ENCODE results near the gene MANEAL. TPM values are rescaled to one million over a fixed set of nuclear protein-coding genes. Genes with fewer than 3 reads are reported as not detected.

MANEAL gene, protein sequence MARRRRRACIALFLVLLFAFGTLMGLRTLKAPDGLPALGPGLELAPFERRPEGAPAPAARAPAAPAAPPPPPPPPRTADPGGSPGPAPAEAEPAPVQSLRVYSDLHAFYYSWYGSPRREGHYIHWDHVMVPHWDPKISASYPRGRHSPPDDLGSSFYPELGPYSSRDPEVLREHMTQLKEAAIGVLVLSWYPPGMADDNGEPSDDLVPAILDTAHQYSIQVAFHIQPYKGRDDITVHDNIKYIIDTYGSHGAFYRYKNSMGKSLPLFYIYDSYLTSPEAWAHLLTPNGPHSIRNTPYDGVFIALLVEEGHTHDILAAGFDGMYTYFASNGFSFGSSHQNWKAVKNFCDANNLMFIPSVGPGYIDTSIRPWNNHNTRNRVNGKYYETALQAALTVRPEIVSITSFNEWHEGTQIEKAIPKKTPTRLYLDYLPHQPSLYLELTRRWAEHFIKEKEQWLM
- total RNA-seq, result 1 to 10 TPM; 7.0 to 7.6 TPM
- long read RNA-seq, transcript MANEAL-202 (4 exons, 2,685 nt), result major isoform, 6 of 9 reads
- long read RNA-seq, partial matches to known transcripts, result 3 of 9 reads
- long read RNA-seq, other reads (novel, unspliced or antisense), result 0 of 9 reads

DNA sequence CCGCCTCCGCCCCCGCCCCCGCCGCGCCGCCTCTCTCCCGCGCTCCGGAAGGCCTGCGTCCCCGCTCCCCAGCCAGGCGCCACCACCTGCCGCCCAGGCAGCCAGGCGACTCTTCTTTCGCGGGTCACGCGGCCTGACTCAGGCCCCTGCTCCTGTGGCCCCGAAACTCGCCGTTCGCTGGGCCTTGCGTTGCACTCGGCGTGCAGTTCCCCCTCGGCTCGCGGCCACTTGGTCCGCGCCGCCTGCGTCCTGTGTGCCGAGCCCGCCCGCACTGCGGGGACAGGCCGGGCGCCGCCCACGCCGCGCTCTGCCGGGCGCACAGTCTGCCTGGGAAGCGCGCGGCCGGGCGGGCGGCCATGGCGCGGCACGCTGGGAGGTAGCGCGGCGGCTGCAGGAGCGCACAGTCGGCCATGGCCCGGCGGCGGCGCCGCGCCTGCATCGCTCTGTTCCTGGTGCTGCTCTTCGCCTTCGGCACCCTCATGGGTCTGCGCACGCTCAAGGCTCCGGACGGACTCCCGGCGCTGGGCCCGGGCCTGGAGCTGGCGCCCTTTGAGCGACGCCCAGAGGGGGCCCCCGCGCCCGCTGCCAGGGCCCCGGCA, at the start of gene MANEAL:
Gene MANEAL (plus strand): TSS at position 75 of the 599 bp plus-strand sequence. CDS start 336 bp downstream, at position 411.
- peak; percentile 34 to 63 for DNase-seq
- intact Hi-C loops (cut with DNase I, micrococcal nuclease), result no loop called here
- peak; percentile 92 for ATAC-seq

DNA sequence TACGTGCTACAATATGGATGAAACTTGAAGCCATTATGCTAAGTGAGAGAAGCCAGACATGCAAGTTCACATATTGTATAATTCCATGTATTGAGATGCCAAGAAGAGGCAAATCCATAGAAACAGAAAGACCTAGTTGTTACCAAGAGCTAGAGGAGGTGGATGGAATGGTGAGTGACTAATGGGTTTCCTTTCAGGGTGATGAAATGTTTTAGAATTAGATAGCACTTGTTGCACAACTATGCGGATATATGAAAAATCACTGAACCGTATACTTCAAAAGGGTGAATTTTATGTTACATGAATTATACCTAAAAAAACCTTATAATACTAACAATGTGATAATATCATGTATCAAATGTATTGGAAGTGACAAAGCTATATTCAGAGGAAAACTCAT, 46.8 kb upstream of the MANEAL start:
- no peak for ATAC-seq
- intact Hi-C loops (cut with DNase I, micrococcal nuclease), result no loop called here
- DNase-seq, result no peak

DNA sequence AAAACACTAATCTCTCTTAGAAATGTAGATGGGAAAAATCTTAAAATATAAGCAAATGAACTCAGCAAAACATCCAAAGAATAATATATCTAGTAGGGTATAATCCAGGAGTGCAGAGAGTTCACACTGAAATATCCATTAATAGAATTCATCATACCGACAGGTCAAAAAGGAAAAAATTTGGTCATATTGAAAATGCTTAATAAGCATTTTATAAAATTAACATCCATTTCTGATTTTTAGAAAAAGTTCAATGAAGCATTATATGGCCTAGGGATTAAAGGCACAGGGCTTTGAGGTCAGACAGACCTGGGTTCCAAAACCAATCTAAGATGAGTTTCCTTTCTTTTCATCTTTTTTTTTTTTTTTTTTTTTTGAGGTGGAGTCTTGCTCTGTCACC, 45.1 kb upstream of the MANEAL start:
- intact Hi-C loops (cut with DNase I, micrococcal nuclease), result no loop called here
- ATAC-seq (no peak), DNase-seq (no peak)

DNA sequence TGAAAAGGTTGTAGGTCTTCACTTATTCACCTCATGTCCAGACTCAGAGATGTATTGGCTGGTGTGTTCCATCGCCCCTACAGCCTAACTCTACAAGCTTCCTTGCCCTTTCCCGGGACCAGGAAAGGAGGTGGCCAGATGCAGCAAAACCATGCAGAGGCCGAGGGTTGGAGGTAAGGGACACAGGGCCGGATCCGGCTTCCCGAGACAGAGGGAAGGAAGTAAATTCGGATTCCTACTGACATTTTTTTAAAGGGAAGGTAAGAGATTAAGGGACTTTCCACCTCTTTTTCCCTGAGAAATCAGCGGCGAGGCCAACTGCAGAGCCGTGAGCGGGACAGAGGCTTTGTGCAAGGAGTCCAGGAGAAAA, 41.4 kb upstream of the MANEAL start:
- intact Hi-C loops (cut with DNase I, micrococcal nuclease), result no loop called here
- DNase-seq (no peak), ATAC-seq (peak; percentile 40)

DNA sequence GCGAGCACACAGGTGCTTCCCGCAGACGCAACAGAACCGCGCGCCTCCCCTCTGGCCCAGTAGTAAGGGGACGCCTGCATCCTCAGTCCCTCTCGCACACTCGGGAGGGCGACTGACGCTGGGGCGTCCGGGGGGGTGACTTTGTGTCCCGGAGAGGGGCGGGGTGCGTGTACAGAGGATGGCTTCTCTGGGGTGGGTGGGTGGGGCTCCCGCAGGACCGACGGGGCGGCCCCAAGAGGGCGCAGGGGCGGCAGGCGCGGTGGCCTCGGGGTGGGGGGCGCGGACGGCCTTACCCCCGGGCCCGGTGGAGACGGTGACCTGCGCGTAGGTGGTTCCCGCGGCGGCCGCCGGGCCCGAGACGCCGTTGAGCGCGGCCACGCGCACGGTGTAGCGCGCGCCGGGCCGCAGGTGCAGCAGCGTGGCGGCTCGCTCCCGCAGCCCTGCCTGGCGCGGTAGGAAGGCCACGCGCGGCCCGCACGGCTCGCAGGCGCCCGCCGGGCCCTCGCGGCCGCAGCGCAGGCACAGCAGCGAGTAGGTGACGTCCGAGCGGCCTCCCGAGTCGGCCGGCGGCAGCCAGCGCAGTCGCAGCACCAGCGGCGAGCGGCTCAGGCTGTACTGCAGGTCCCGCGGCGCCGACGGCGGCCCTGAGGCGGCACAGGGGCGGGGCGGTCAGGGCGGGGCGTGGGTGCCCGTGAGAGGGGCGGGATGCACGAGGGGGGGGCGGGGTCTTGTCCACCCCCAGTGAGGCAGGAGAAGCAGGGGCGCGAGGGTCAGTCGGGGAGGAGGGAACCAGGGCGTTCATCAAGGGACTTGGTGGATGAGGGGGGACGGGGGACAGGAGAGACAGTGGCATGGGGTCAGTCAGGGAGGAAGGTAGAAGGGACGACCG, 40.8 kb upstream of the MANEAL start:
- peak; percentile 80 for ATAC-seq
- intact Hi-C loops (cut with DNase I, micrococcal nuclease), result no loop called here
- DNase-seq, result peak in 1 of 2 donors; percentile 68

DNA sequence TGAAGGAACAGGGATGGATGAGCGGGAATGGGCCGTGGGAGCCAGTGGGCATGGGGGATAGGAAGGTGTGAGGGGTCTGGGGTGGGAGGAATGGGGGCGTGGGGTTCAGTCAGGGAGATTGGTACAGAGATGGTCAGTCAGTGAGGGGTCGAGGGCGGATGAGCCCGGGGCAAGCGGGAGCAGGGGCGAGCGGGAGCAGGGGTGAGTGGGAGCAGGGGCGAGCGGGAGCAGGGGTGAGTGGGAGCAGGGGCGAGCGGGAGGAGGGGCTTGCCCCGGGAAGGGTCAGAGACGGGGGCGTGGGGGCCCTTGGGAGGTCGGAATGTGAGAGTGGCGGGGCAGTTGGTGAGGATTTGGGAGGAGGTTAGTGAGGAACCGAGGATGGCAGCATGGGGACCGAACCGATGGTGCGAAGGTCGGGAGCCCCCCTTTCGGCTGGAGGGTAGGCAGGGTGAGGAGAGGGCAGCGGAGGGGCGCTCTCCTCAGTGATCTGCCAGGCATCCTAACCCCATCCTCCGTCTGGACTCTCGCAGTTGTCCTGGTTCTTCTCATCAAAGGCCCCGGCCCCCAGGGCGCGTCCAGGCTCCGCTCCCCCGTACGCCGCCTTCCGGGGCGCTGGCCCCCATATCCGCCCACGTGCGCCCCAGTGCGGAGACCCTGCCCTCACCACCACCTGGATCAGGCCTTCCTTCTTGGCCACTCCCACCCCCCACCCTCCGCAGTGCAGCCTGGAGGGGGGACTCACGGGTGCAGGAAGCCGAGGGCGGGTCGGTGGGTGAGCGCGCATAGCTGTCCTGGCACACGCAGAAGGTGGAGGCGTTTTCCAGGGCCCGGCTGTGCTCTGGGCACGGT, 40.0 kb upstream of the MANEAL start:
- ATAC-seq (no peak), DNase-seq (no peak)
- intact Hi-C loops (cut with DNase I, micrococcal nuclease), result no loop called here

DNA sequence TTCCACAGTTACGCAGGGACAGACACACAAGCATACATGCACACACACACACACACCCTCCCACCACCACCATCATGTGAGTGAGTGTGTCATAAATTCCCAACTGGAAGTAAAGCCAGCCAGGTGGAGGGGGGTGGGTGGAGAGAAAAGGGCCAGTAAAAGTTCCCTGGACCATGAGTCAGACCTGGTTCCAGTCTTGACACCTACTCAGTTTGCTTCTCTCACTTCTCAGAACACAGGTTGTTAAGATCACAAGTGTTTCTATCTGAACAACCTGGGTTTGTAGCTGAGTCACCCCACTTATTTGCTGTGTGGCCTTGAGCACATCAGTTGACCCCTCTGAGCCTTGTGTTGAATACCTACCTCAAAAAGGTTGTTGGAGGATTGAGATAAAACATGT, 38.4 kb upstream of the MANEAL start:
- intact Hi-C loops (cut with DNase I, micrococcal nuclease), result no loop called here
- DNase-seq, result no peak
- ATAC-seq, result peak; percentile 28

DNA sequence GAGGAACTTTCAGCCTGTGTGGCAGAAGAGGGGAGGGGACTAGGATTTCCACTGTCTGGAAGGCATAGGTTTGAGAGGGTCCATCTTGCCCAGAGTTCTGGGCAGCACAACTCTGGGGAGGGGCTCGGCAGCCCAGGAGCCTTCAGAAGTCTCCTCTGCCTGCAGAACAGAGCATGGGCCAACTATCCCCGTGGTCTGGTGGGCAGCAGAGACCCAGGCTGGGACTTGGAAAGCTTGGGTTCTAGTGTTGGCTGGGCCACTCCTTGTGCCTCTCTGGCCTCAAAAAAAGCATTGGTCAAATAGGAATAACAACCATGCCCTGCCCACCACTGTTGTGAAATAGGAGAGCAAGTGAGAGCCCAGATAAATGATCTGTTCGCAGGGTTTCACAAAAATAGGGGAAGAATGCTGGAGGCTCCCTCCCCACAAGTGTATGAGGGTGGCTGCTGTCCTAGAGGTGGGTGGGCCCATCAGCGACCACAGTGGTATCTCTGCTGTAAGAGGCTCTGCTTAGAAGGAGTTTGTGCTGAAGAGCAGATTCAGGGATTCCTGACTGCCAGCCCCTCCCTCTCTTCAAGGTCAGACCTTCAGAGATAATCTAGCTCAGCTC, 37.6 kb upstream of the MANEAL start:
- ATAC-seq, result no peak
- intact Hi-C loops (cut with DNase I, micrococcal nuclease), result no loop called here
- no peak for DNase-seq

DNA sequence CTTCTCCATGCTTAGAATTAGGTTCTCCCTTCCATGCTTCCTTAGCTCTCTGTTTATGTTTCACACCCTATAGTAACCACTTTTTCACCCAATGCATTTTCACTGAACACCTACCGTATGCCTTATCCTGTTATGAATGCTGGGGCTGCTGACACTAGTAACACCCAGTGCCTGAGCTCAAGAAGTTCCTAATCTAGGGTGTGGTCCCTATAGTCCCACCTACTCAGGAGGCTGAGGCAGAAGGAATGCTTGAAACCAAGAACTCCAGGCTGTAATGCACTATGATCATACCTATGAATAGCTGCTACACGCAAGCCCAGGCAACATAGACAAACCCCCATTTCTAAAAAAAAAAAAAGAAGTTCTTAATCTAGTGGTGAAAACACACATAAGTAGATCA, 34.2 kb upstream of the MANEAL start:
- intact Hi-C loops (cut with DNase I, micrococcal nuclease), result no loop called here
- no peak for DNase-seq
- ATAC-seq, result no peak

DNA sequence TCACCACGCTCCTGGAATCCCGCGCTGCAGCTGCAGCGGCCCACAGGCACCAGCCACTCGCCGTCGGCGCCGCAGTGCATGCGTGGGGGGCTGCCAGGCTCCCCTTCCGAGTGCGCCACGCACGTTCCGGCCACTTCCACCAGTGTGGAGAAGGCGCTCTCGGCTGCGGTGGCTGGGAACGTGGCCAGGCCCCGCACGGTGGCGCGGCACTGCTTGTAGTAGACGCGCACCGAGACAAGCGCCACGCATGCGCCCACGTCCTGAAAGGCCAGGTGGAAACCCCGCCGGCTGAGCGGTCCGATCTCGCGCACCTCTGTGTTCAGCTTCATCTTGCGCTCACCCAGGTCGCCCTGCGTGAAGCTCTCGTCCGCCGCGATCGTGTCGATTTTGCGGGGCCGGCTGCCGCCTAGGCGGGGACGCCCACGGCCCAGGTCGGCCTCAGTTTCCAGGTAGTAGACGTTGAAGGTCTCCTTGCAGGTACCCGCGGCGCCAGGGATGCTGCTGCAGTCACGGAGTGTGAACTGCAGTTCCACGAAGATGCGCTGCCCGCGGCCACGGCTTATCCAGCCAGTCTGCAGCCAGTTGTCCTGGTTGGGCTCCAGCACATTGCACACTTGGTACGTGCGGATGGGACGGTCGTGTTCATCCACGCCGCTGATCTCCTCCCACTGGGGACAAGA, 32.1 kb upstream of the MANEAL start:
- ATAC-seq (no peak), DNase-seq (no peak)
- intact Hi-C loops (cut with DNase I, micrococcal nuclease), result no loop called here

DNA sequence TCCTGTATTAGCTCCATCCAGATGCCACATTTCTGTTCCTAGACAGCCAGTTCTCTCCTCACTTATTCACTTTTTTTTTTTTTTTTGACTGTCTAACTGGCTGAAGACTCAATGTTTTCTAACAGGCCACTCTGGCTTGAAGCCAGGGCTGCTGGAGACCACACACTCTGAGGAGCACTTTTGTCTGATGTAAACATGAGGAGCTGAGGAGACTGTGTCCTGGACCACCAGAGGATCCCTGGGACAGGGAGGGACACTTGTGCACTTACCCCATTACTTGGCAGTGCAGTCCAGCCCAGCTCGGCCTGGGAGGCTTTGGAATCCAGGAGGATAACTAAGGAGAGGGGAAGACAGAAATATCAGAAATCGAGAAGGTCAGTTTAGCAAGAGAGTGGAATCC, 31.1 kb upstream of the MANEAL start:
- DNase-seq (no peak), ATAC-seq (no peak)
- intact Hi-C loops (cut with DNase I, micrococcal nuclease), result no loop called here

DNA sequence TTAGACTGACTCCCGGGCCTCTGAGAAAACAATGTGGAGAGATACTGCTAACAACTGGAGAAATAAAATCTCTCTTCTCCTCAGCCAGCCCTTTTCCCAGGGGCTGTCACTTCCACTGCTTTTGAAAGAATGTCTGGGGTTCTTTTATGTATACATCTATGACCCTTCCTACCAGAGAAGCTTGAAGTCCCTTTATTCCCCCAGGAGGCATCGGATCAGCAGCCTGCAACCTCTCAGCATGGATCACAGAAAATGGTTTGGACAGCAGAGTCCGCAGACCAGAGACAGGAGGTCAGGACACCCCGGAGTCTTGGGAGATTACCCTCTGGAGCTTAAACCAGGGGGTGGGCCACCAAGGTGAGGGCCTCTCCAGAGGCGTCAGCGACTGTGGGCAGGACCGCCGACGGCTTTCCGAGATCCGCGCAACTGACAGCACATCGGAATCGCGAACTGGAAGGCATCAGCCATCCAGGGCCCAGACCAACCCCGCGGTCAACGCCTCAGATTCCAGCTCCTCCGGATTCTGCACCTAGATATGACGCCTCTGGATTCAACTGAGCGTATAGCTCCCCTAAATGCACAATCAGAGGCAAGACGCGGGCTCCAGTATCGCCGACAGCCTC, 29.7 kb upstream of the MANEAL start:
- ATAC-seq, result no peak
- no peak for DNase-seq
- intact Hi-C loops (cut with DNase I, micrococcal nuclease), result no loop called here

DNA sequence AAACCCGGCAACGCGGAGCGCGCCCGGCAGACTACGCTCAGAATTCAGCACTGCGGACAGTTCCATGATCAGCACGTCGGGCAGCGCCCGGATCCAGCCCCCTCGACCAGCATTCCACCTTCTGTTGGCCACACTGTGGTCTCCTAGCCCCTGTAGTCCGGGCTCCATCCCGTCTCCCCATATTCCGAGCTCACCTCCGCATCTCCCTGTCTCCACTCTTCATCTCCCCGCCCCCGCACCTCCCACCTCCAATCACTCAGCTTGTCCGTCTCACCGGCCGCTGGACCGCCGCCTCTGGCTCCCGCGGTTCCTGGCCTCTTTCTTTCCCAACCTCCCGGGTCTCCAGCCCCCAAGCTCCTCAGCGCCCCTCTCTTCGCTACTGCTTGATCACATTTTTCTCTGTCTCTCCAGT, 29.2 kb upstream of the MANEAL start:
- ATAC-seq (peak; percentile 71), DNase-seq (peak in 1 of 2 donors; percentile 53)
- intact Hi-C loops (cut with DNase I, micrococcal nuclease), result no loop called here

DNA sequence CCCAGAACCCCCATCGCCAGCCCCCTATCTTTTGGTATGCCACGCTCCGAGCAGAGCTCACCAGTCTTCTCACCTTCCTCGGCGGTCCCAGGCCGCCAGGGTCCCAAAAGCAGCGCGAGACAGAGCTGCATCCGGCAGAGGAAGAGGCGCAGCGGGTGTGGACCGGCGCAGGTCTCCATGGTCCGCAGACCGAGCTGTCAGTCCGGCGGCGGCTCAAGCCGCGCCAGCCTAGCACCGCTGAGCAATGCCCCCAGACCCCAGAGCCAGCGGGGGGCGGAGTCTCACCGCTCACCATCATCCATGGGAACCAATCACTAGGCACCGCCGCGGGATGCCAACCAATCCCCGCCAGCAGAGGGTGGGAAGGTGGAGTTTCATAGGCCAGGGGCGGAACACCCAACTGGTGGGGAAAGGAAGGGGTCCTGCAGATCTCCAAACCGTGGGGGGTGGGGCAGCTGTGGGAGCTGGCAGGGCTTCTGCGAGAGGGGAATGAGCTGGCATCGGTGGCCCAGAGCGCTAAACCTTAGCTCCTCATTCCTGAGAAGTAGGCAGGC, 28.7 kb upstream of the MANEAL start, which contains the start of gene EPHA10:
Gene EPHA10 (minus strand): TSS at position 233 of the 554 bp plus-strand sequence. CDS start 54 bp downstream, at position 179.
- intact Hi-C loops (cut with DNase I, micrococcal nuclease), result no loop called here
- DNase-seq (no peak), ATAC-seq (peak; percentile 26)

DNA sequence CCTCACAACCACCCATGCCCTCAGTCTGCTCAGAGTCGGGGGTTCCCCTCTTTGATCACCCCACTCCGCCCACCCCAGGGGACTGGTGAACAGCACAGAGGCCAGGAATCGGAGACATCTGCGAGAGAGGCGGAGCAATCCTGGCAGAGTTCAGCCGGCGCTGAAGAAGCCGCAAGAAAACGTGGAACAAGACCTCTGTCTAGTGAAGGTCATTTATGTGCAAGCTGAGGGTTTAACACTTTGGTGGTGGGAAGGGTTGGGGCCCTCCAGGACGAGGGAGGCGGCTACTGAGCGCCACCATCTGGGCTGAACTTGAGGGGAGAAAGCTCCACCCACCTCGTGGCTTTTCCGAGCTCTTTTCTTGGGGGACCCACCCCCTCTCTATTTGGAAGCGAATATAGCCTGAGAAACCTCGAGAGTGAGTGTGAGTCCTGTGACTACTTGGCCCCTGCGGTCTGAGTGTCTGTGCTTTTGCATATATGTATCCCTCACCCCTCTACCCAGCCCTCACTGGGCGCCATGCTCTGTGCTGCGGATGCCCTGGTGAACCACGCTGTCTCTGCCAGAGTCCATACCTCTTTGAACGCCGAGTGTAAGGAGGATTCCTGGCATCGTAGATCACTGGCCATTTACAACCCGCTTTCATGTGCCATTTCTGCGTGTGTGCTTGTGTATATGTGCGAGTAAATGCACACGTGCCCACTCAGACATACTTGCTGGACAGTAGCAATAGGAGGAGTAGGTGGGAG, 27.6 kb upstream of the MANEAL start:
- intact Hi-C loops (cut with DNase I, micrococcal nuclease), result no loop called here
- peak; percentile 45 for ATAC-seq
- no peak for DNase-seq

DNA sequence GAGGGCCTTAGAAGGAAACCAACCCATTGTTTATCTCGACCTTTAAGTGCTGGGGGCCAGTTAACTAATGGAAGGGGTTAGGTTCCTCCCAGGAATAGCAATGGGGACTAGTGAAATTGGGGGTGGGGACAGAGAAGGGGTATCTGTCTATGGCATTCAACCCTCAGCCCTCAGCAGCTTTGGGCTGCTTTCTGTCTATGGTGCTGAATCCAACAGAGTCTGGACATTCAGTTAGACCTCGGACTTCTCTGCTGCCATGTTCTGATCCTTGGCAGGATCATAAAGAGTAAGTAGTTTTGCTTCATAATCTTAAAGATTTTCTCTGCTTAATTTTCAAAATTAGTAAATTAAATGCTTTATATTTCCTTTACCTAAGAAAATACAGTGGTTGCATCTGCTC, 26.2 kb upstream of the MANEAL start:
- no peak for DNase-seq
- intact Hi-C loops (cut with DNase I, micrococcal nuclease), result no loop called here
- ATAC-seq, result no peak
